ENCODE results near the gene KIF5C.

DNA sequence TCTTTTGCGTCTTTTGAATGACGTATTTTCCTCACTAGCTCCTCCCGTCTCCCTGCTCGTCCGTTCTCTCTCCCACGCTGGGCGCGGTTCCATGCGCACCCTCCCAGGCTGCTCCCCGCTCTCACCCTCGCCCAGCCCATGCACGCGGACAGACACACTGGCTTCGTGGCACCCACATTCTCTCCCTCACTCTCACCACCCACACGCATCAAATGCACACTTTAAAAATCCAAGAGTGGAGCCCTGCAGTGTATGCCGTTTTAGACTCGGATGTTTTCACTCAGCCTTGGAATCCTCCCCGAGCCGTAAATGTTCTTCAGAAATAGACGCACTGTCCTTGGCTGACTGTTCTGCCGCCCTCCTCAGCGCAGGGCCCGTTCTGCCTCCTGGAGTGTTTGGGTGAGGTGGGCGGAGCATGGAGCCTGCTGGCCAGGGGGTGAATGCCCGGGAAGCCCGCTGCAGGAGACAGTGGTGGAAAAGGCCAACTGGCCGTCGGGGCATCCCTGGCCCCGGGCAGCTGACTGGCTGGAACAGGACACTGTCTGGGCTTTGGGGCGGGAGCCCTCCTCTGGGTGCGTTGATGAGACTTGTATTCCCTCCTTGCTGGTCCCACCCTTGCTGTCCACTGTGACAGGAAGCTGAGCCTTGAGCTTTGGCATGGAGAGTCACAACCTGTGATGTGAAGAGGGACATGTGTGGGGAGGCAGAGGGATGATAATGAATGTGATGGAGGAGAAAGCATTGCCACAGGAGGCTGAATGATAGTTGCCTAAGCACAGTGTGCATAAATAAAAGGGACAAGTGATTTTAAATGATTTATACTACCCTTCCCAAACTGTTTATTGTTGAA, 128.1 kb downstream of the KIF5C start:
- TF ChIP-seq, protein P1, sequence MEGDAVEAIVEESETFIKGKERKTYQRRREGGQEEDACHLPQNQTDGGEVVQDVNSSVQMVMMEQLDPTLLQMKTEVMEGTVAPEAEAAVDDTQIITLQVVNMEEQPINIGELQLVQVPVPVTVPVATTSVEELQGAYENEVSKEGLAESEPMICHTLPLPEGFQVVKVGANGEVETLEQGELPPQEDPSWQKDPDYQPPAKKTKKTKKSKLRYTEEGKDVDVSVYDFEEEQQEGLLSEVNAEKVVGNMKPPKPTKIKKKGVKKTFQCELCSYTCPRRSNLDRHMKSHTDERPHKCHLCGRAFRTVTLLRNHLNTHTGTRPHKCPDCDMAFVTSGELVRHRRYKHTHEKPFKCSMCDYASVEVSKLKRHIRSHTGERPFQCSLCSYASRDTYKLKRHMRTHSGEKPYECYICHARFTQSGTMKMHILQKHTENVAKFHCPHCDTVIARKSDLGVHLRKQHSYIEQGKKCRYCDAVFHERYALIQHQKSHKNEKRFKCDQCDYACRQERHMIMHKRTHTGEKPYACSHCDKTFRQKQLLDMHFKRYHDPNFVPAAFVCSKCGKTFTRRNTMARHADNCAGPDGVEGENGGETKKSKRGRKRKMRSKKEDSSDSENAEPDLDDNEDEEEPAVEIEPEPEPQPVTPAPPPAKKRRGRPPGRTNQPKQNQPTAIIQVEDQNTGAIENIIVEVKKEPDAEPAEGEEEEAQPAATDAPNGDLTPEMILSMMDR (IDR thresholded peaks at IDR 0.05): no peak
- TF ChIP-seq POLR2A (IDR thresholded peaks at IDR 0.05): no peak
